GM12864 (cell line): ENCODE measurements around the gene RNF214.

Source experiments
- DNase-seq: peaks from one replicate; pipeline ENCODE4 v3.0.0-alpha.2; 2011; ENCODE audit warnings: low read depth
- H3K4me3 ChIP-seq: 2 replicates; pipeline ENCODE4 v1.5.1; 2011; ENCODE audit warnings: mild to moderate bottlenecking, low read depth, low read length, control low read depth
- CTCF ChIP-seq: IDR thresholded peaks from 2 replicates; pipeline ENCODE4 v1.5.1; 2011; ENCODE audit warnings: low read depth, mild to moderate bottlenecking, moderate library complexity, low read length, control low read depth, inconsistent platforms; ENCODE audit errors: missing control alignments

RNF214 gene

GRCh38 chr11:117300283-117300663, 67.8 kb downstream of the RNF214 start:
- H3K4me3 ChIP-seq = no peak overlapping the region
- DNase-seq = no peak
- no peak for TF ChIP-seq CTCF

DNA sequence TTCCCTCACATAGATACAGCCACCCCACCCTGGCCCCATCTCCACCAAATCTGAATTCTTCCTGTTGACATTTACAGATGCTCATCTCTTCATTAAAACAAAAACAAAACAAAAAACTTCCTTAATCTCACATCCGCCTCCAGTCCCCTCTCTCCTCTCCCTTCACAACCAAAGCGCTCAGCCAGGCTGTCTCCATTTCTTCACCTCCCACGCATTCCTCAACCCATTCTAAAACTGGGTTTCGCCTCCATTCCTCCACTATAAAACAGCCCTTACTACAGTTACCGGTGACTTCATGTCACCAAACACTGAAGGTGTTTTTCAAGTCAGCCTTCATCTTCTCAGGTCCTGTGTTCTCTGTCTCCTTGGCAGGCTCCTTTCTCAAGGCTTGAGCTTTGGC, 68.3 kb downstream of the RNF214 start:
- DNase-seq = no peak
- no peak for TF ChIP-seq CTCF
- H3K4me3 ChIP-seq = no peak overlapping the region

GRCh38 chr11:117302228-117302627, 69.8 kb downstream of the RNF214 start:
- no peak overlapping the region for H3K4me3 ChIP-seq
- TF ChIP-seq CTCF = no peak
- no peak for DNase-seq

- TF ChIP-seq CTCF = no peak
- DNase-seq = no peak
- no peak overlapping the region for H3K4me3 ChIP-seq
Measured at GRCh38 chr11:117303101-117303500, 70.6 kb downstream of the RNF214 start.

GRCh38 chr11:117303646-117304315, 71.3 kb downstream of the RNF214 start:
- no peak overlapping the region for H3K4me3 ChIP-seq
- no peak for DNase-seq
- no peak for TF ChIP-seq CTCF

GRCh38 chr11:117305145-117305544, 72.7 kb downstream of the RNF214 start:
- H3K4me3 ChIP-seq = no peak overlapping the region
- TF ChIP-seq CTCF = no peak
- DNase-seq = no peak

- TF ChIP-seq CTCF = no peak
- no peak for DNase-seq
- no peak overlapping the region for H3K4me3 ChIP-seq
Measured at GRCh38 chr11:117309310-117309709, 76.8 kb downstream of the RNF214 start.
